GM19193 (cell line): ENCODE data around the gene PPP1R27.

Experiments
- POLR2A ChIP-seq: IDR thresholded peaks from 4 replicates; pipeline ENCODE4 v1.6.1; 2011; ENCODE audit not compliant: insufficient read depth, insufficient read length; ENCODE audit errors: extremely low read depth

Gene PPP1R27

GRCh38 chr17:81834831-81835267 lies at the start of gene PPP1R27:
Gene PPP1R27 (minus strand): TSS chr17:81835050. CDS start chr17:81834953, 97 bp downstream.
- no peak for TF ChIP-seq POLR2A

- TF ChIP-seq POLR2A, result no peak
Measured at GRCh38 chr17:81884520-81884919, 49.7 kb upstream of the PPP1R27 start.

GRCh38 chr17:81879121-81879520 lies 44.3 kb upstream of the PPP1R27 start:
- TF ChIP-seq POLR2A, result no peak

- no peak for TF ChIP-seq POLR2A
Measured at GRCh38 chr17:81878294-81878693, 43.4 kb upstream of the PPP1R27 start.

- no peak for TF ChIP-seq POLR2A
Measured at GRCh38 chr17:81877569-81877968, 42.7 kb upstream of the PPP1R27 start.

- peak; percentile 83 for TF ChIP-seq POLR2A
Measured at GRCh38 chr17:81871387-81872230, 36.8 kb upstream of the PPP1R27 start.

- TF ChIP-seq POLR2A, result no peak
Measured at GRCh38 chr17:81870981-81871386, 36.1 kb upstream of the PPP1R27 start, which contains the start of gene ARHGDIA. Gene ARHGDIA (minus strand): TSS chr17:81871337. CDS start chr17:81869930, 1,407 bp downstream.

GRCh38 chr17:81870131-81870980 lies 35.5 kb upstream of the PPP1R27 start:
- TF ChIP-seq POLR2A, result no peak

- TF ChIP-seq POLR2A, result peak; percentile 42
Measured at GRCh38 chr17:81869221-81870130, 34.6 kb upstream of the PPP1R27 start.

GRCh38 chr17:81868674-81869220 lies 33.9 kb upstream of the PPP1R27 start:
- TF ChIP-seq POLR2A, result no peak

GRCh38 chr17:81867991-81868673 lies 33.3 kb upstream of the PPP1R27 start:
- TF ChIP-seq POLR2A, result no peak

GRCh38 chr17:81867170-81867990 lies 32.5 kb upstream of the PPP1R27 start:
- TF ChIP-seq POLR2A, result peak; percentile 65

GRCh38 chr17:81866440-81867169 lies 31.8 kb upstream of the PPP1R27 start:
- peak; percentile 43 for TF ChIP-seq POLR2A
